Daoy (cell line): ENCODE data around the gene DUSP14. TPM values are rescaled to one million over a fixed set of nuclear protein-coding genes. Genes with fewer than 3 reads are reported as not detected.

Experiments
- DNase-seq: peaks from one replicate; pipeline ENCODE4 v3.0.0-alpha.2; 2015; ENCODE audit warnings: low read depth
- total RNA-seq: library from RNA; depleted of rRNA; stranded (reverse); fragments of >200 nt; shearing (Covaris generic); gene quantifications from 2 replicates; pipeline ENCODE4 v1.2.3, GENCODE V29; 2014; rRNA removed

Gene DUSP14
- total RNA-seq, 1 experiment from 2014 or later, result 30.9 TPM

DNA sequence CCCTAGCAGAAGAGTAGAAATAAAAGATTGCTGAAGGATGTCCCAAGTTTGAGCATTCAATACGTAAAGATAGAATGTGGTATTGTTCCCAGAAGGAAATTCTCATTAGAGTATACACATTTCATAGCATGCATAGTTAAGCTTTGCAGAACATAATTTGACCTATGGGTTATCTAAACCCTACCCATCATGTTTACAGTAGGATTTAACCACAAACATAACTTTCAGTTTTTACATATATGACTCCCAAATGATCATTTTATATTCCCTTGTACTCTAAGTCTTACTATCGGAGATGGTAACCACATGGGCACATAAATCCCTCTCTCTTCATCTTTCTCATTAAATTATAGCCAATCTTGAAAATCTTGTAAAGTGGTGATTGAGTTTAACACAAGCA lies 68.6 kb downstream of the DUSP14 start:
- no peak for DNase-seq

DNA sequence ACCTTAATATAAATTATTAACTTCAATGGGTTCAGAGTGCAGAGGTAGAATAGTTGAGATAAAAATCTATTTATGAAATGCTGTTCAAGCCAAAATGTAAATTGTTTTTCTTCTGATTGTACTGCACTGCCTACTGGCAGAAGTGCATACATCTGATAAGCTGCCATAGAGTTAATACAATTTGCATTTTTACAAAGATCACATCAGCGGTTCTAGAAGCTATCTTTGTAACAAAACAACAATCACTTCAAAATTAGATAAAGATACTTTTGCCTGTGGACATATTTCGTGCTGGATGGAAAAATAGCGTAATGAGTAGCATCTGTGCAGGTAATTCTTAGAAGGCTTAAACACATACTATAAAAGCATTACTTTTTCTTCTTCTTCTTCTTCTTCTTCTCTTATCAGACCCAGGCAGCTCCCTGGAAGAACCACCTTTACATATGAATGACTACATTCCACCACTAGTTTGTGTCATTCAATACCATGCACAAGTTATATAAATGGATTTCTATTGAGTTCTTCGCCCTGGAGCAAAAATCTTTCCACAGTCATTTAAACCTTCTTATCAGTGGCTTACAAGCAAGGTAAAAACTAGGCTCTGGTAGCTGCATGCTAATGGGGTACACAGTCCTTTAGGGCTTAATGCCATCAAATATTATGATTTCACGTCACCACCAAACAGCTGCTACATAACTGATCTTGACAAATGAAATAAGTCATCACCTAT lies 72.5 kb downstream of the DUSP14 start:
- DNase-seq, result no peak

Other genes starting within 250 kb of the DUSP14 start
- not detected in 2 replicates for gene C17orf78, start 113.9 kb upstream of the DUSP14 start, total RNA-seq
- gene ACACA, start 83.1 kb upstream of the DUSP14 start, total RNA-seq, result 11.3 and 27.6 TPM in 2 replicates
- 9.6 and 14.0 TPM in 2 replicates for gene TADA2A, start 83.0 kb upstream of the DUSP14 start, total RNA-seq
- gene SYNRG, start 119.5 kb downstream of the DUSP14 start, total RNA-seq, result 3.4 and 5.4 TPM in 2 replicates
- 22.2 and 26.7 TPM in 2 replicates for gene DDX52, start 153.6 kb downstream of the DUSP14 start, total RNA-seq